Panc1 (cell line): Measurements from ENCODE around the gene GRK6. TPM values are rescaled to one million over a fixed set of nuclear protein-coding genes. Genes with fewer than 3 reads are reported as not detected.

ENCODE experiments used
- ATAC-seq: fragments of 200-7000 bp; cut with Tn5 transposase; 2 replicates; pipeline ENCODE4 v1.9.1; 2020; ENCODE audit warnings: mild to moderate bottlenecking, moderate library complexity
- BruUV-seq: library from RNA; stranded (reverse); fragments of 400-500 nt; replicated peaks from 2 replicates; lab custom pipeline; 2021; lab: Mats Ljungman, UMichigan
- CTCF ChIA-PET: fragments of 300-600 bp; sonication (Branson Sonifier 250); formaldehyde crosslinking; loops from one replicate; lab custom pipeline; 2022; ENCODE audit warnings: antibody characterized with exemption; lab: Charles Lee
- POLR2A ChIA-PET: fragments of 300-600 bp; sonication (Branson Sonifier 250); formaldehyde crosslinking; loops from one replicate; lab custom pipeline; 2022; ENCODE audit warnings: antibody characterized with exemption; lab: Charles Lee
- DNase-seq: peaks from one replicate; pipeline ENCODE4 v3.0.0-alpha.2; 2010; ENCODE audit warnings: low read depth, low spot score
- H3K27ac ChIP-seq: 2 replicates; pipeline ENCODE4 v1.5.1; 2011; ENCODE audit warnings: mild to moderate bottlenecking, low read length, inconsistent platforms
- H3K27me3 ChIP-seq: fragments of 200-500 bp; sonication (Bioruptor generic); 2 replicates; pipeline ENCODE4 v1.6.0; 2014; ENCODE audit warnings: low read length, inconsistent platforms; ENCODE audit not compliant: control insufficient read depth, insufficient read depth
- H3K36me3 ChIP-seq: fragments of 200-500 bp; sonication (Bioruptor generic); 2 replicates; pipeline ENCODE4 v1.5.1; 2014; ENCODE audit warnings: inconsistent platforms, mild to moderate bottlenecking, low read length, moderate library complexity; ENCODE audit not compliant: control insufficient read depth, insufficient read depth
- H3K4me1 ChIP-seq: 2 replicates; pipeline ENCODE4 v1.5.1; 2011; ENCODE audit warnings: inconsistent platforms, mild to moderate bottlenecking, low read length, moderate library complexity; ENCODE audit not compliant: control insufficient read depth, insufficient read depth
- H3K4me3 ChIP-seq, 2 experiments: 2 replicates each; pipeline ENCODE4 v1.5.1; 2011 to 2012; ENCODE audit warnings: low read depth in 2 of 2, low read length in 2 of 2, mild to moderate bottlenecking in 2 of 2, inconsistent platforms in 1 of 2, moderate library complexity in 1 of 2
- H3K9me3 ChIP-seq: fragments of 200-500 bp; sonication (Bioruptor generic); 2 replicates; pipeline ENCODE4 v1.5.1; 2014; ENCODE audit warnings: low read depth, mild to moderate bottlenecking, inconsistent platforms, low read length, moderate library complexity; ENCODE audit not compliant: control insufficient read depth, insufficient read depth
- POLR2AphosphoS5 ChIP-seq: IDR thresholded peaks from 2 replicates; pipeline ENCODE4 v1.6.1; 2012; ENCODE audit warnings: mild to moderate bottlenecking, low read depth, low read length, moderate library complexity
- SIN3A ChIP-seq: IDR thresholded peaks from 2 replicates; pipeline ENCODE4 v1.6.1; 2012; ENCODE audit warnings: low read depth, mild to moderate bottlenecking, low read length, moderate library complexity, borderline replicate concordance; ENCODE audit not compliant: insufficient read depth
- TCF7L2 ChIP-seq: IDR thresholded peaks from 2 replicates; pipeline ENCODE4 v1.6.1; 2011; ENCODE audit warnings: mild to moderate bottlenecking, low read depth, low read length, inconsistent platforms
- in situ Hi-C: cut with HindIII; loops from 2 replicates; pipeline ENCODE4 v1.10.0; 2016; ENCODE audit warnings: low sequenced_read_pairs, low pct_unique_long_range_greater_than_20kb
- intact Hi-C: fragments of 100-400 bp; cut with micrococcal nuclease; formaldehyde crosslinking; loops from one replicate; pipeline ENCODE4 v1.10.0; 2022; ENCODE audit not compliant: unreplicated experiment
- total RNA-seq: library from RNA; stranded (reverse); gene quantifications from one replicate; pipeline ENCODE4 v1.2.1, GENCODE V29; 2021; ENCODE audit not compliant: unreplicated experiment
- TF ChIP-seq, protein P1 (sequence below): fragments of 450-650 bp; IDR thresholded peaks from 2 replicates; pipeline ENCODE4 v1.5.1; 2017; ENCODE audit warnings: mild to moderate bottlenecking
- TF ChIP-seq, protein P2 (sequence below), 2 experiments: IDR thresholded peaks; 2 replicates each; pipeline ENCODE4 v1.6.1; 2011 to 2012; ENCODE audit warnings: low read depth in 2 of 2, control low read depth in 1 of 2, low read length in 1 of 2, mild to moderate bottlenecking in 1 of 2, moderate library complexity in 1 of 2; ENCODE audit not compliant: insufficient read depth in 1 of 2

GRK6 gene
- total RNA-seq, 1 experiment from 2014 or later = 56.1 TPM

DNA sequence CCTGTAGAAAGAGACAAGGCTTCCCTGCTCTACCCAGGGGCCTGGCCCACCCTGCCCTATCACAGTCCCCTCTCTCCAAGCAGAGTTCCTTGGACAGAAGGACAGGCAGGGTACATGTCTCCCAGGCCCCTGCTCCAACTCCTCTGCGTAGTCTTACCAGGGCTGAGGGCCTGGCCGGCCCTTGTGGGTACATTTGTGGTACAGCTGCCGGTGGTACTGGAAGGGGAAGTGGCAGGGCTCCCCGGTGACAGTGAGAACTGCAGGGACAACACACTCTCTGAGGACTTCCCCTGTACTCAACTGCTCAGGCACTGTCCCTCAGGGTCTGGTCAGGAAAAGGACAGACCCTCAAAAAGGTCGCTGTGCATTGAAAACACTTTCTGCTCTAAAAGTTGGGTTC, 20.7 kb upstream of the GRK6 start:
- H3K27me3 ChIP-seq = no peaks in the 10 kb centered on the region
- ChIA-PET CTCF (no interaction called here), POLR2A (no interaction called here)
- H3K9me3 ChIP-seq = no peaks in the 10 kb centered on the region
- TF ChIP-seq SIN3A = no peak
- TF ChIP-seq, protein P1, sequence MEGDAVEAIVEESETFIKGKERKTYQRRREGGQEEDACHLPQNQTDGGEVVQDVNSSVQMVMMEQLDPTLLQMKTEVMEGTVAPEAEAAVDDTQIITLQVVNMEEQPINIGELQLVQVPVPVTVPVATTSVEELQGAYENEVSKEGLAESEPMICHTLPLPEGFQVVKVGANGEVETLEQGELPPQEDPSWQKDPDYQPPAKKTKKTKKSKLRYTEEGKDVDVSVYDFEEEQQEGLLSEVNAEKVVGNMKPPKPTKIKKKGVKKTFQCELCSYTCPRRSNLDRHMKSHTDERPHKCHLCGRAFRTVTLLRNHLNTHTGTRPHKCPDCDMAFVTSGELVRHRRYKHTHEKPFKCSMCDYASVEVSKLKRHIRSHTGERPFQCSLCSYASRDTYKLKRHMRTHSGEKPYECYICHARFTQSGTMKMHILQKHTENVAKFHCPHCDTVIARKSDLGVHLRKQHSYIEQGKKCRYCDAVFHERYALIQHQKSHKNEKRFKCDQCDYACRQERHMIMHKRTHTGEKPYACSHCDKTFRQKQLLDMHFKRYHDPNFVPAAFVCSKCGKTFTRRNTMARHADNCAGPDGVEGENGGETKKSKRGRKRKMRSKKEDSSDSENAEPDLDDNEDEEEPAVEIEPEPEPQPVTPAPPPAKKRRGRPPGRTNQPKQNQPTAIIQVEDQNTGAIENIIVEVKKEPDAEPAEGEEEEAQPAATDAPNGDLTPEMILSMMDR = no peak
- TF ChIP-seq, protein P2, sequence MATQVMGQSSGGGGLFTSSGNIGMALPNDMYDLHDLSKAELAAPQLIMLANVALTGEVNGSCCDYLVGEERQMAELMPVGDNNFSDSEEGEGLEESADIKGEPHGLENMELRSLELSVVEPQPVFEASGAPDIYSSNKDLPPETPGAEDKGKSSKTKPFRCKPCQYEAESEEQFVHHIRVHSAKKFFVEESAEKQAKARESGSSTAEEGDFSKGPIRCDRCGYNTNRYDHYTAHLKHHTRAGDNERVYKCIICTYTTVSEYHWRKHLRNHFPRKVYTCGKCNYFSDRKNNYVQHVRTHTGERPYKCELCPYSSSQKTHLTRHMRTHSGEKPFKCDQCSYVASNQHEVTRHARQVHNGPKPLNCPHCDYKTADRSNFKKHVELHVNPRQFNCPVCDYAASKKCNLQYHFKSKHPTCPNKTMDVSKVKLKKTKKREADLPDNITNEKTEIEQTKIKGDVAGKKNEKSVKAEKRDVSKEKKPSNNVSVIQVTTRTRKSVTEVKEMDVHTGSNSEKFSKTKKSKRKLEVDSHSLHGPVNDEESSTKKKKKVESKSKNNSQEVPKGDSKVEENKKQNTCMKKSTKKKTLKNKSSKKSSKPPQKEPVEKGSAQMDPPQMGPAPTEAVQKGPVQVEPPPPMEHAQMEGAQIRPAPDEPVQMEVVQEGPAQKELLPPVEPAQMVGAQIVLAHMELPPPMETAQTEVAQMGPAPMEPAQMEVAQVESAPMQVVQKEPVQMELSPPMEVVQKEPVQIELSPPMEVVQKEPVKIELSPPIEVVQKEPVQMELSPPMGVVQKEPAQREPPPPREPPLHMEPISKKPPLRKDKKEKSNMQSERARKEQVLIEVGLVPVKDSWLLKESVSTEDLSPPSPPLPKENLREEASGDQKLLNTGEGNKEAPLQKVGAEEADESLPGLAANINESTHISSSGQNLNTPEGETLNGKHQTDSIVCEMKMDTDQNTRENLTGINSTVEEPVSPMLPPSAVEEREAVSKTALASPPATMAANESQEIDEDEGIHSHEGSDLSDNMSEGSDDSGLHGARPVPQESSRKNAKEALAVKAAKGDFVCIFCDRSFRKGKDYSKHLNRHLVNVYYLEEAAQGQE (IDR thresholded peaks at IDR 0.05; ENCODE audit: insufficient read depth in 1 of 2, low read depth in 2 of 2, low read length in 1 of 2) = no peak
- DNase-seq (no peak), ATAC-seq (no peak)
- no peak overlapping the region for H3K27ac ChIP-seq
- intact Hi-C loops = no loop called here
- H3K4me3 ChIP-seq = no peak overlapping the region
- in situ Hi-C loops = no loop called here
- H3K36me3 ChIP-seq = no peaks in the 10 kb centered on the region
- no TSS peak for BruUV-seq
- peaks cover 10% of the 10 kb centered on the region for H3K4me1 ChIP-seq

DNA sequence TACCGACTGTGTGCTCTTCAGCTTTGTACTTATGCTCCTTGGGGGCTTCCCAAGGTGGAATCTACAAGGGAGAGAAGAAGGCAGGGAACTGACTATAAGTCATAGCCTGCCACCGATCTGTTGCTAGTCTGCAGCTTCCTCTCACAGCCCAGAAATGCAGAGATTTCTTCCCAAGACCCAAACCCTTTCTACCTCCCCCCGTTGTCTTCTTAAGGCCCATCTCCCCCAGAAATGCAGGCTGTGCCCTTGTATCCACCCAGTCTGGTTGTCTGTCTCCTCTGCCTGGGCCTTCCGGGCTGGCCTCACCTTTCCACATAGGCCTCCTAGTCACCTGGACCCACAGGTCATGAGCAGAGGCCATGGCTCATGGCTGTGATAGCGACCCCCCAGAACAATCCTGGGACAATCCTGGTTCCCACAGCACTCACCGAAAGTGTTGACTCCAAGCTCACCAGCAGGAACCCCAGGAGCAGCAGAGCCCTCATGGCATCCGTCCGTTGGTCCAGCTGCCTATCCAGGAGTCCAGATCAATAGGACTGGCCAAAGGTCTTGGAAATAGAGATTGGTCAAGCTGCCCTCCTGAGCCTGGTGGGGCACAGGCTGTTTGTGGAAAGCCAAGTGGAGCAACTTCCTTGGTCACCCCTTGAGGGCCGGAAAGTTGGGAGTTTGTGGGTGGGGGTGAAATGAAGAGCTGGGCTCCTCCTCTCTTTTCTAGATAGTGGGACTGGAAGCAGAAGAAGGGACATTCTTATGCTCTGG, 17.3 kb upstream of the GRK6 start, which contains the start of gene F12:
Gene F12, minus strand, starts transcription at position 522 of the 759 bp plus-strand sequence. Its CDS starts 37 bp downstream, at position 485.
- Histone ChIP-seq H3K4me3 (no peak within 1 kb of the TSS), H3K36me3 (no peaks in the 10 kb centered on the region), H3K9me3 (no peaks in the 10 kb centered on the region), H3K27me3 (no peaks in the 10 kb centered on the region), H3K4me1 (no peaks in the 10 kb centered on the region), H3K27ac (no peak within 1 kb of the TSS)
- CTCF ChIA-PET = interaction anchor here (1.2 kb wide), 1 partner anchor 19 kb away, joined by 4 read pairs; no protein-coding TSS in a partner anchor
- intact Hi-C loops (no loop called here), in situ Hi-C loops (no loop called here)
- DNase-seq (no peak), ATAC-seq (no peak)
- POLR2A ChIA-PET = interaction anchor here (0.8 kb wide), 1 partner anchor 16 kb away, joined by 9 read pairs; no protein-coding TSS in a partner anchor
- no TSS peak for BruUV-seq
- no peak for TF ChIP-seq SIN3A
- TF ChIP-seq POLR2AphosphoS5 = no peak
- TF ChIP-seq, protein P2 (IDR thresholded peaks at IDR 0.05; ENCODE audit: insufficient read depth in 1 of 2, low read depth in 2 of 2, low read length in 1 of 2) = no peak
- no peak for TF ChIP-seq TCF7L2
- TF ChIP-seq, protein P1 = no peak
